ENCODE results near the gene ABCC4.

Gene ABCC4

GRCh38 chr13:95247852-95248251, 53.4 kb downstream of the ABCC4 start:
- 89 to 97% methylated on average over 2 of the region's 2 CpGs for whole genome bisulfite sequencing, 2 experiments
- no peaks in the 10 kb centered on the region for H3K36me3 ChIP-seq (ENCODE audit: control insufficient read depth, insufficient read depth, low read length)

GRCh38 chr13:95247171-95247570, 54.1 kb downstream of the ABCC4 start:
- Histone ChIP-seq H3K4me3 (ENCODE audit: insufficient read depth, low read depth, low read length) (no peak overlapping the region), H3K9me3 (ENCODE audit: control insufficient read depth, low read length) (no peaks in the 10 kb centered on the region), H3K4me1 (ENCODE audit: control insufficient read depth, insufficient read depth, low read length) (no peaks in the 10 kb centered on the region), H3K27me3 (ENCODE audit: control insufficient read depth, insufficient read depth, low read length, poor library complexity, severe bottlenecking) (no peaks in the 10 kb centered on the region), H3K27ac (ENCODE audit: insufficient read depth, low read depth, low read length, poor library complexity, severe bottlenecking) (no peak overlapping the region), H3K36me3 (ENCODE audit: control insufficient read depth, insufficient read depth, low read length) (no peaks in the 10 kb centered on the region)
- 89 to 92% methylated on average over 4 of the region's 4 CpGs for WGBS, 2 experiments

More at GRCh38 chr13:95247852-95248251, 53.4 kb downstream of the ABCC4 start:
- Histone ChIP-seq H3K9me3 (ENCODE audit: control insufficient read depth, low read length) (no peaks in the 10 kb centered on the region), H3K27me3 (ENCODE audit: control insufficient read depth, insufficient read depth, low read length, poor library complexity, severe bottlenecking) (no peaks in the 10 kb centered on the region), H3K27ac (ENCODE audit: insufficient read depth, low read depth, low read length, poor library complexity, severe bottlenecking) (no peak overlapping the region), H3K4me1 (ENCODE audit: control insufficient read depth, insufficient read depth, low read length) (no peaks in the 10 kb centered on the region), H3K4me3 (ENCODE audit: insufficient read depth, low read depth, low read length) (no peak overlapping the region)

- H3K27me3 ChIP-seq (ENCODE audit: control insufficient read depth, insufficient read depth, low read length, poor library complexity, severe bottlenecking), result no peaks in the 10 kb centered on the region
- 93 to 95% methylated on average over 10 of the region's 10 CpGs for WGBS, 2 experiments
- H3K4me3 ChIP-seq (ENCODE audit: insufficient read depth, low read depth, low read length), result no peak overlapping the region
- no peaks in the 10 kb centered on the region for H3K36me3 ChIP-seq (ENCODE audit: control insufficient read depth, insufficient read depth, low read length)
- H3K4me1 ChIP-seq (ENCODE audit: control insufficient read depth, insufficient read depth, low read length), result no peaks in the 10 kb centered on the region
- H3K9me3 ChIP-seq (ENCODE audit: control insufficient read depth, low read length), result no peaks in the 10 kb centered on the region
- H3K27ac ChIP-seq (ENCODE audit: insufficient read depth, low read depth, low read length, poor library complexity, severe bottlenecking), result no peak overlapping the region
Observed at GRCh38 chr13:95246292-95247082, 54.8 kb downstream of the ABCC4 start.

GRCh38 chr13:95245071-95245470, 56.2 kb downstream of the ABCC4 start:
- WGBS, 2 experiments, result 92% methylated on average over 2 of the region's 2 CpGs
- Histone ChIP-seq H3K27ac (ENCODE audit: insufficient read depth, low read depth, low read length, poor library complexity, severe bottlenecking) (no peak overlapping the region), H3K36me3 (ENCODE audit: control insufficient read depth, insufficient read depth, low read length) (no peaks in the 10 kb centered on the region), H3K27me3 (ENCODE audit: control insufficient read depth, insufficient read depth, low read length, poor library complexity, severe bottlenecking) (no peaks in the 10 kb centered on the region), H3K9me3 (ENCODE audit: control insufficient read depth, low read length) (no peaks in the 10 kb centered on the region), H3K4me1 (ENCODE audit: control insufficient read depth, insufficient read depth, low read length) (no peaks in the 10 kb centered on the region), H3K4me3 (ENCODE audit: insufficient read depth, low read depth, low read length) (no peak overlapping the region)

- Histone ChIP-seq H3K27me3 (ENCODE audit: control insufficient read depth, insufficient read depth, low read length, poor library complexity, severe bottlenecking) (no peaks in the 10 kb centered on the region), H3K9me3 (ENCODE audit: control insufficient read depth, low read length) (no peaks in the 10 kb centered on the region), H3K36me3 (ENCODE audit: control insufficient read depth, insufficient read depth, low read length) (no peaks in the 10 kb centered on the region), H3K4me1 (ENCODE audit: control insufficient read depth, insufficient read depth, low read length) (no peaks in the 10 kb centered on the region), H3K4me3 (ENCODE audit: insufficient read depth, low read depth, low read length) (no peak overlapping the region), H3K27ac (ENCODE audit: insufficient read depth, low read depth, low read length, poor library complexity, severe bottlenecking) (no peak overlapping the region)
- 86 to 87% methylated on average over 7 of the region's 7 CpGs for WGBS, 2 experiments
Observed at GRCh38 chr13:95243207-95243606, 58.0 kb downstream of the ABCC4 start.

GRCh38 chr13:95241321-95241720, 59.9 kb downstream of the ABCC4 start:
- Histone ChIP-seq H3K4me1 (ENCODE audit: control insufficient read depth, insufficient read depth, low read length) (no peaks in the 10 kb centered on the region), H3K36me3 (ENCODE audit: control insufficient read depth, insufficient read depth, low read length) (no peaks in the 10 kb centered on the region)
- WGBS, 2 experiments, result 89 to 96% methylated on average over 1 of the region's 1 CpG

GRCh38 chr13:95239283-95239682, 62.0 kb downstream of the ABCC4 start:
- no peak overlapping the region for H3K4me3 ChIP-seq (ENCODE audit: insufficient read depth, low read depth, low read length)
- H3K27ac ChIP-seq (ENCODE audit: insufficient read depth, low read depth, low read length, poor library complexity, severe bottlenecking), result no peak overlapping the region
- WGBS, 2 experiments, result 91 to 98% methylated on average over 2 of the region's 2 CpGs
- no peaks in the 10 kb centered on the region for H3K27me3 ChIP-seq (ENCODE audit: control insufficient read depth, insufficient read depth, low read length, poor library complexity, severe bottlenecking)
- no peaks in the 10 kb centered on the region for H3K4me1 ChIP-seq (ENCODE audit: control insufficient read depth, insufficient read depth, low read length)
- H3K9me3 ChIP-seq (ENCODE audit: control insufficient read depth, low read length), result no peaks in the 10 kb centered on the region
- H3K36me3 ChIP-seq (ENCODE audit: control insufficient read depth, insufficient read depth, low read length), result no peaks in the 10 kb centered on the region

More at GRCh38 chr13:95241321-95241720, 59.9 kb downstream of the ABCC4 start:
- H3K27ac ChIP-seq (ENCODE audit: insufficient read depth, low read depth, low read length, poor library complexity, severe bottlenecking), result no peak overlapping the region
- no peak overlapping the region for H3K4me3 ChIP-seq (ENCODE audit: insufficient read depth, low read depth, low read length)
- no peaks in the 10 kb centered on the region for H3K9me3 ChIP-seq (ENCODE audit: control insufficient read depth, low read length)
- H3K27me3 ChIP-seq (ENCODE audit: control insufficient read depth, insufficient read depth, low read length, poor library complexity, severe bottlenecking), result no peaks in the 10 kb centered on the region

GRCh38 chr13:95237310-95237870, 63.9 kb downstream of the ABCC4 start:
- no peaks in the 10 kb centered on the region for H3K9me3 ChIP-seq (ENCODE audit: control insufficient read depth, low read length)
- no peak overlapping the region for H3K27ac ChIP-seq (ENCODE audit: insufficient read depth, low read depth, low read length, poor library complexity, severe bottlenecking)
- H3K4me1 ChIP-seq (ENCODE audit: control insufficient read depth, insufficient read depth, low read length), result no peaks in the 10 kb centered on the region
- no peaks in the 10 kb centered on the region for H3K36me3 ChIP-seq (ENCODE audit: control insufficient read depth, insufficient read depth, low read length)
- WGBS, 2 experiments, result 93 to 95% methylated on average over 7 of the region's 7 CpGs
- H3K27me3 ChIP-seq (ENCODE audit: control insufficient read depth, insufficient read depth, low read length, poor library complexity, severe bottlenecking), result no peaks in the 10 kb centered on the region
- H3K4me3 ChIP-seq (ENCODE audit: insufficient read depth, low read depth, low read length), result no peak overlapping the region

- no peaks in the 10 kb centered on the region for H3K27me3 ChIP-seq (ENCODE audit: control insufficient read depth, insufficient read depth, low read length, poor library complexity, severe bottlenecking)
- H3K4me3 ChIP-seq (ENCODE audit: insufficient read depth, low read depth, low read length), result no peak overlapping the region
- 88 to 90% methylated on average over 9 of the region's 9 CpGs for WGBS, 2 experiments
- no peak overlapping the region for H3K27ac ChIP-seq (ENCODE audit: insufficient read depth, low read depth, low read length, poor library complexity, severe bottlenecking)
- H3K36me3 ChIP-seq (ENCODE audit: control insufficient read depth, insufficient read depth, low read length), result no peaks in the 10 kb centered on the region
- no peaks in the 10 kb centered on the region for H3K4me1 ChIP-seq (ENCODE audit: control insufficient read depth, insufficient read depth, low read length)
- H3K9me3 ChIP-seq (ENCODE audit: control insufficient read depth, low read length), result no peaks in the 10 kb centered on the region
Observed at GRCh38 chr13:95236774-95237173, 64.5 kb downstream of the ABCC4 start.

GRCh38 chr13:95235974-95236373, 65.3 kb downstream of the ABCC4 start:
- WGBS, 2 experiments, result 75 to 81% methylated on average over 7 of the region's 7 CpGs
- Histone ChIP-seq H3K27me3 (ENCODE audit: control insufficient read depth, insufficient read depth, low read length, poor library complexity, severe bottlenecking) (no peaks in the 10 kb centered on the region), H3K9me3 (ENCODE audit: control insufficient read depth, low read length) (no peaks in the 10 kb centered on the region), H3K4me1 (ENCODE audit: control insufficient read depth, insufficient read depth, low read length) (no peaks in the 10 kb centered on the region), H3K36me3 (ENCODE audit: control insufficient read depth, insufficient read depth, low read length) (no peaks in the 10 kb centered on the region), H3K4me3 (ENCODE audit: insufficient read depth, low read depth, low read length) (no peak overlapping the region), H3K27ac (ENCODE audit: insufficient read depth, low read depth, low read length, poor library complexity, severe bottlenecking) (no peak overlapping the region)

Data from ectodermal cell (in vitro differentiated cells).